B cell (primary cell): ENCODE measurements around the gene RIT2.

Experiments
- EZH2 ChIP-seq: IDR thresholded peaks from 2 replicates; pipeline ENCODE4 v1.6.1; 2012; ENCODE audit warnings: borderline replicate concordance, low read depth, mild to moderate bottlenecking, moderate library complexity, low read length; ENCODE audit not compliant: insufficient read depth, poor library complexity, severe bottlenecking
- TF ChIP-seq, protein P1 (sequence below): fragments of 200-600 bp; IDR thresholded peaks from one replicate; pipeline ENCODE4 v1.8.0; 2022; ENCODE audit warnings: antibody characterized with exemption, mild to moderate bottlenecking

DNA sequence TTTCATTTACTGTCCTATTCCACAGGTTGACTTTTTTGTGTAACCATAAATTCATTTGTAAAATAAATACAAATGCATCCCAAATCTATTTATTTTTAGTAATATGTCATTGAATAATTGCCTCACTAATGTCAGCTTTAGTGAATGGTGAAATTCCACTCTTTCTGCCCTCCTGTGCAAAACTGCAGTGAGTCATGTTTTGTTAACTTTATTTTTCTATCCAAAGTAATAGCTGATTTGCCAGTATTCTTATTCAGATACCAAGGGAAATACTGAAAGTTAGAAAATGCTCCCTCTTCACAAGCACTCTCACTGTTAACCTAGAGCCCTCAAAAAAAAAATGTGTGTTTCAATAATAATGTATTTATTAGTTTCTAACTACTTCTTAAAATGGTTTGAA, 322.8 kb downstream of the RIT2 start:
- TF ChIP-seq, protein P1, sequence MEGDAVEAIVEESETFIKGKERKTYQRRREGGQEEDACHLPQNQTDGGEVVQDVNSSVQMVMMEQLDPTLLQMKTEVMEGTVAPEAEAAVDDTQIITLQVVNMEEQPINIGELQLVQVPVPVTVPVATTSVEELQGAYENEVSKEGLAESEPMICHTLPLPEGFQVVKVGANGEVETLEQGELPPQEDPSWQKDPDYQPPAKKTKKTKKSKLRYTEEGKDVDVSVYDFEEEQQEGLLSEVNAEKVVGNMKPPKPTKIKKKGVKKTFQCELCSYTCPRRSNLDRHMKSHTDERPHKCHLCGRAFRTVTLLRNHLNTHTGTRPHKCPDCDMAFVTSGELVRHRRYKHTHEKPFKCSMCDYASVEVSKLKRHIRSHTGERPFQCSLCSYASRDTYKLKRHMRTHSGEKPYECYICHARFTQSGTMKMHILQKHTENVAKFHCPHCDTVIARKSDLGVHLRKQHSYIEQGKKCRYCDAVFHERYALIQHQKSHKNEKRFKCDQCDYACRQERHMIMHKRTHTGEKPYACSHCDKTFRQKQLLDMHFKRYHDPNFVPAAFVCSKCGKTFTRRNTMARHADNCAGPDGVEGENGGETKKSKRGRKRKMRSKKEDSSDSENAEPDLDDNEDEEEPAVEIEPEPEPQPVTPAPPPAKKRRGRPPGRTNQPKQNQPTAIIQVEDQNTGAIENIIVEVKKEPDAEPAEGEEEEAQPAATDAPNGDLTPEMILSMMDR = no peak
- TF ChIP-seq EZH2 = no peak
